Mucosa of descending colon (tissue), 3 donors: ENCODE measurements around the gene TTC14. TPM values are rescaled to one million over a fixed set of nuclear protein-coding genes. Genes with fewer than 3 reads are reported as not detected.

Experiments used
- ATAC-seq: fragments of 200-7000 bp; cut with Tn5 transposase; one replicate; pipeline ENCODE4 v1.9.1; 2020; ENCODE audit warnings: mild to moderate bottlenecking, moderate library complexity
- DNase-seq, 3 donors: peaks; one replicate each; pipeline ENCODE4 v3.0.0-alpha.2; 2020
- H3K36me3 ChIP-seq: fragments of 200-600 bp; one replicate; pipeline ENCODE4 v1.8.0; 2021; ENCODE audit warnings: low read depth, mild to moderate bottlenecking
- H3K4me1 ChIP-seq: fragments of 200-600 bp; one replicate; pipeline ENCODE4 v1.8.0; 2021; ENCODE audit warnings: low read depth, mild to moderate bottlenecking
- H3K4me3 ChIP-seq: fragments of 200-600 bp; one replicate; pipeline ENCODE4 v1.8.0; 2021; ENCODE audit warnings: mild to moderate bottlenecking
- H3K9me3 ChIP-seq: fragments of 200-600 bp; one replicate; pipeline ENCODE4 v1.8.0; 2021; ENCODE audit warnings: mild to moderate bottlenecking
- CTCF ChIP-seq: fragments of 200-600 bp; IDR thresholded peaks from one replicate; pipeline ENCODE4 v1.8.0; 2022; ENCODE audit warnings: antibody characterized with exemption, mild to moderate bottlenecking
- intact Hi-C, 2 donors: fragments of 100-400 bp; cut with DNase I in 1 of 2; cut with micrococcal nuclease in 1 of 2; formaldehyde crosslinking; loops; one replicate each; pipeline versions ENCODE4 v1.11.0 to v1.11.1; 2022; cut with DNase I, micrococcal nuclease
- total RNA-seq, 3 donors: library from RNA; stranded (reverse); fragmentation: NEBNext Ultra II Directional in 2 of 3; extraction: Animal tissue kit (Norgen Biotek cat#: 25700) in 2 of 3; gene quantifications; one replicate each; pipeline versions ENCODE4 v1.2.1 to v1.2.4, GENCODE V29; 2021 to 2023
- donor health status: DM: no; HTN: no; CAD: no; lungs with moderate emphysema.
- donor health status: DM: no; HTN: no; CAD: no.
- donor health status: DM: no; HTN: yes; CAD: no.

Gene TTC14
- total RNA-seq, 3 donors from 2014 or later: 27.2 to 46.0 (median 46.0) TPM

- Histone ChIP-seq H3K36me3 (no peaks in the 10 kb centered on the region), H3K9me3 (no peaks in the 10 kb centered on the region), H3K4me3 (no peak overlapping the region), H3K4me1 (no peaks in the 10 kb centered on the region)
- intact Hi-C loops: no loop called here
- DNase-seq: no peak
- no peak for ATAC-seq
- no peak for TF ChIP-seq CTCF
Measured at GRCh38 chr3:180640987-180641386, 39.0 kb downstream of the TTC14 start.

GRCh38 chr3:180646187-180646790 is 44.3 kb downstream of the TTC14 start:
- Histone ChIP-seq H3K4me1 (no peaks in the 10 kb centered on the region), H3K36me3 (no peaks in the 10 kb centered on the region), H3K9me3 (no peaks in the 10 kb centered on the region), H3K4me3 (no peak overlapping the region)
- TF ChIP-seq CTCF: no peak
- DNase-seq: no peak
- intact Hi-C loops: no loop called here
- ATAC-seq: no peak

GRCh38 chr3:180656406-180656805 is 54.4 kb downstream of the TTC14 start:
- Histone ChIP-seq H3K9me3 (no peaks in the 10 kb centered on the region), H3K4me1 (no peaks in the 10 kb centered on the region), H3K4me3 (no peak overlapping the region), H3K36me3 (no peaks in the 10 kb centered on the region)
- TF ChIP-seq CTCF: no peak
- ATAC-seq: no peak
- intact Hi-C loops: no loop called here
- DNase-seq: no peak

GRCh38 chr3:180657094-180657493 is 55.1 kb downstream of the TTC14 start:
- no peak for TF ChIP-seq CTCF
- Histone ChIP-seq H3K4me3 (no peak overlapping the region), H3K4me1 (no peaks in the 10 kb centered on the region), H3K9me3 (no peaks in the 10 kb centered on the region), H3K36me3 (no peaks in the 10 kb centered on the region)
- ATAC-seq: no peak
- intact Hi-C loops: no loop called here
- no peak for DNase-seq

Other genes with a start within 250 kb of the TTC14 start
- gene CCDC39, start 77.3 kb downstream of the TTC14 start, total RNA-seq: under 1 TPM in 2 of 3 donors, not detected in 1; 0.09 to 0.10 TPM